Ishikawa (cell line): Measurements from ENCODE around the gene RAD9A.

Experiments used
- CEBPB ChIP-seq: IDR thresholded peaks from 2 replicates; pipeline ENCODE4 v1.6.1; 2012
- TAF1 ChIP-seq: IDR thresholded peaks from 2 replicates; pipeline ENCODE4 v1.6.1; 2012; ENCODE audit warnings: low read depth, mild to moderate bottlenecking

- no peak for TF ChIP-seq CEBPB
- no peak for TF ChIP-seq TAF1
These were observed 41.0 kb downstream of the RAD9A start for GRCh38 chr11:67432655-67433349.
